Measurements from ENCODE around the gene RAB3A.

DNA sequence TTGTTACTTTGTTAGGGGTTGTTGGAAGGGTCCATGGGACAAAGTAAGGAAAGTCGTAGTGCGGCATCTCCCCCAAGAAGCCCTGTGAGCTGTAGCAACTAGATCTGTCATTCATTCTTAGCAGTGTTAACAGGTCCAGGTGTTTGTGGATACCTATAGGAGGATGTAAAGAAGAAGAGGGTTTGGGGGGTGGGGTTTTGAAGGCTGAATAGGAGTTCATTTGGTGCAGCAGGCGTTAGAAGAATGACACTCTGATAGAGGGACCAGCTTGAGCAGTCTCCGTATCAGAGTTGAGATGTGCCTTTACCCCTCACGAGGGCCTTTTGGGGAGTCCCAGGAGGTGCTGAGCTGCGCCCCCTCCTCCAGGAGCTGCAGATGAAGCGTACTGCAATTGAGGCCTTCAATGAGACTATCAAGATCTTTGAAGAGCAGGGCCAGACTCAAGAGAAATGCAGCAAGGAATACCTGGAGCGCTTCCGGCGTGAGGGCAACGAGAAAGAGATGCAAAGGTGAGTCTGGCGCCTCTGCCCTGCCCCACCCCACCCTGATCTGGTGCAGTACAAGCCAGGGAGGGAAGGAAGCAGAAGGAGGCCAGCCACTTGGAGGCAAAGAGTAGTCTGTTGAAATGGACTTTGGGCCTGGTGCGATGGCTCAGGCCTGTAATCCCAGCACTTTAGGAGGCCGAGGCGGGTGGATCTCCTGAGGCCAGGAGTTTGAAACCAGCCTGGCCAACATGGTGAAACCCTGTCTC, 37.9 kb downstream of the RAB3A start:
- no peak for TF ChIP-seq CTCF (IDR thresholded peaks at IDR 0.05; ENCODE audit: borderline replicate concordance, extremely low read depth, low read length, poor library complexity, severe bottlenecking)
- no peak for TF ChIP-seq EZH2 (IDR thresholded peaks at IDR 0.05; ENCODE audit: borderline replicate concordance, low read depth, low read length, severe bottlenecking)
